Stimulated activated CD8-positive, alpha-beta memory T cell treated with anti-CD3 and anti-CD28 coated beads, Interleukin-7, amount 100 ng/mL, for 1 hour (primary cell): Measurements from ENCODE around the gene NOS1AP.
"Not testable (repeated sequence)": the region's sequence is repeated elsewhere in the genome, so short reads cannot be mapped to it uniquely, and the experiment has no call there.

Experiments used
- DNase-seq, 2 donors: peaks; one replicate each; pipeline ENCODE4 v3.0.0-alpha.2; 2020; ENCODE audit warnings: low read depth in 2 of 2

NOS1AP gene

DNA sequence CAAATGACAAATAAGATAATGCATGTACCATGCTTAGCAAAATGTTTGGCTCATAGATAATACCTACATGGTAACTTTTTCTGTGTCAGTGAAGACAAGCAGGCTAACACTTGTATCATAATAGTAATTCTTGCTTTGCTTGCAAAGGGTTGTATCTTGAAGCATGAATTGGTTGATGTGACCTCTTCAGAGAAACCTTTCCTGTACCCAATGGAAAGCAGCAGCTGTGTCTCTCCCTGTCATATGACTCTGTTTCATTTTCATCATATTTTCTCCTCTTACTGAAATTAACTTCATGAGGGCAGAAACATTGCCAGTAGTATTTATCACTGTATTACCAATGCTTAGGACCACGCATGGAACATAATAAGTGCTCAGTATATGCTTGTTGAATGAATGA is 338.0 kb downstream of the NOS1AP start:
- DNase-seq, result no peak

GRCh38 chr1:162412002-162412401 is 342.5 kb downstream of the NOS1AP start, which contains the start of gene SH2D1B:
Gene SH2D1B (minus strand): TSS chr1:162412136. CDS start chr1:162412016, 120 bp downstream.
- DNase-seq, result no peak

DNA sequence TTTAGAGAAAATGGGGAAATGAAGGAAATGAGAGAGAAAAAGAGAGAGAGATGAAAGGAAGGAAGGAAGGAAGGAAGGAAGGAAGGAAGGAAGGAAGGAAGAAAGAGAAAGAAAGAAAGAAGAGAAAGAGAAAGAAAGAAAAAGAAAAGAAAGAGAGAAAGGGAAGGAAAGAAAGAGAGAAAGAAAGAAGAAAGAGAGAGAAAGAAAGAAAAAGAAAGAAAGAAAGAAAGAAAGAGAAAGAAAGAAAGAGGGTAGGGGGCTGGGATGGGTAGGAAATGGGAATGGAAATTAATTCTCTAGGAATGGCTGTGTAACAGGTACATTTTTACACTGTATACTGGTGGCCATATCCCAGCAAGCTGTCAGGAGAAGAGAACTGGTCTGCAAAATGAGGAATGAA is 346.7 kb downstream of the NOS1AP start:
- no peak for DNase-seq

DNA sequence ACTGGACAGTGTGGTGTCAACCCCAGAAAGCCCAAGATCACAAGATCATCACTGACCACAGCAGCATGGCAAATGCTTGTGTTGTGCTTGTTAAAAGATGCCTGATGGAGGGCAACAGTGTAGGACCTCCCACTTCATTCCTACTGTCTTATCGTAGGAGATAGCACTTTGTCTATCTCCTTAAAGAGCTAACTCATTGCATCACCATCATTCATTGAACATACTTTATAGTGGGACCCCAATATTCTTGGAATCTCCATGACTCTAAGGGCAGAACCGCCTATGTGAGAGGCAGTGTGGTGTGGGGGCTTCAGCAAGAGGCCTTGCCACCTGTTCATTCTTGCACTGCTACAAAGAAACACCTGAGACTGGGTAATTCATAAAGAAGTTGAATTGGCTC is 347.4 kb downstream of the NOS1AP start:
- DNase-seq, result no peak

DNA sequence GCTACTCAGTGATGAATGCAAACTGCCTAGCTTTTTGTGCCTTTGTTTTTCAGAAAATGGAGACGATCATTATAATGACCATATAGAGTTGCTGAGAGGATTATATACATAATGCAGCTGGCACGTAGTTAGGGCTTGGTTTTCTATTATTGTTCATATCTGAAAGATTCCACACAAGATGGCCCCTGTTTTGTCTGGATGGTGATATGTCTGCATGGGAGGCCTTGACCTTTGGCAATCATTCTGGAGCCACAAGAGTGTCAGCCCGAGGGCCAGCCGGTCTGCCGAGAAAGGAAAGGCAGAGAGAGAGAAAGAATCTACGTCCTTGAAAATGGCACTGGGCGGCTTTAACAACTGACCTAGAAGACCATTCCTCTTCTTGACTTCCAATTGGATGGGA is 348.2 kb downstream of the NOS1AP start:
- DNase-seq, result no peak

DNA sequence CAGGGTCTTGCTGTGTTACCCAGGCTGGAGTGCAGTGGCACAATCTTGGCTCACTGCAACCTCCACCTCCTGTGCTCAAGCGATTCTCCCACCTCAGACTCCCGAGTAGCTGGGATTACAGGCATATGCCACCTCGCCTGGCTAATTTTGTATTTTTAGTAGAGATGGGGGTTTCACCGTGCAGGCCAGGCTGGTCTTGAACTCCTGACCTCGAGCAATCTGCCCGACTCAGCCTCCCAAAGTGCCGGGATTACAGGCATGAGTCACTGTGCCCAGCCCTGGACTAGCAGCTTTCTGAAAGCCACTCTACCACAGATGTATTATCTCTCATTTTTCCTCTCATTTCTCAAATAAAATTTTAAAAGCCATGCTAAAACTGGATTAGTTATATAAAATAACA is 349.1 kb downstream of the NOS1AP start:
- DNase-seq, result not testable (repeated sequence)

DNA sequence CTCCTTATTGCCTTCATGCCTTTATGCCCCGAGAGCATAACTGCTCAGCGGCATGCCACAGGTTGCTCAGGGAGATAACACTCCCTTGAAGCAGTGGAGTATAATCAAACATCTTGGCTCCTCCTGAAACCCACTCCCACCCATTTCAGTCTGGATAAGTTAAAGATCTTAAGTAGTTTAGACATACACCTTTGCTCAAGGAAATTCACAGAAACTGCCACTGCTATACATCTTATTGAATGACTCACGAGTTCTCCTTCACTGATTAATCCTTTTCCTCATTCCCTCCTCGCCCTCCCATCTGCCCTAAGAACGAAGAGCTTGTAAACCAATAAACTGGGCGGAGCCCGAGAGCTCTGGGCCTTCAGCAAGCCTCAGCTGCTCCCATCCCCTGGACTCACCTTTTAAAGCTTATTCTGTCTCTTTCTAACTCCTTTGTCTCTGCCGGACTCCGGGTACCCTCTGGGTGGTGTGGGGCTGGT is 350.0 kb downstream of the NOS1AP start:
- DNase-seq, result not testable (repeated sequence)
